Measurements from ENCODE around the gene ZNF740. TPM values are rescaled to one million over a fixed set of nuclear protein-coding genes. Genes with fewer than 3 reads are reported as not detected.

The ZNF740 gene
- total and polyA plus RNA-seq, 10 of the 15 experiments (the other 5 are each of a cell fraction or from before 2014, with no cell fraction given), result 1.4 to 33.6 (median 11.3) TPM

- TF ChIP-seq IRF3 (IDR thresholded peaks at IDR 0.05) (no peak), NR2F1 (conservative IDR thresholded peaks at IDR 0.05) (peak; percentile 58), NKRF (conservative IDR thresholded peaks at IDR 0.05) (peak; percentile 55; the same call in 1 of the 2 replicates), PAX5 (IDR thresholded peaks at IDR 0.05; ENCODE audit: borderline replicate concordance, low read depth, low read length) (no peak), IRF5 (IDR thresholded peaks at IDR 0.05; ENCODE audit: borderline replicate concordance) (peak; percentile 64; the same call in 1 of the 2 replicates), CEBPB (IDR thresholded peaks at IDR 0.05; ENCODE audit: borderline replicate concordance in 1 of 2, low read depth in 2 of 2, low read length in 2 of 2) (no peak), CHD1 (IDR thresholded peaks at IDR 0.05; ENCODE audit: low read depth, low read length) (no peak), MYB (IDR thresholded peaks at IDR 0.05; ENCODE audit: borderline replicate concordance, low read depth, low read length) (no peak), SMAD5 (IDR thresholded peaks at IDR 0.05; ENCODE audit: low read depth) (no peak), LARP7 (IDR thresholded peaks at IDR 0.05) (0 out of 2 replicates have a peak, but pooled peaks have one; percentile 53), IRF4 (IDR thresholded peaks at IDR 0.05; ENCODE audit: low read depth, low read length) (no peak), HDAC6 (IDR thresholded peaks at IDR 0.05; ENCODE audit: unreplicated experiment) (no peak)
Observed at GRCh38 chr12:53219292-53219955, 38.9 kb downstream of the ZNF740 start (continued).

Measured in GM12878 (cell line).